Mesenchymal stem cell (in vitro differentiated cells and primary cell): ENCODE measurements around the gene RNF168.
A peak's percentile ranks its signal among the peaks of the same experiment; 100 is the strongest.
"Not testable (repeated sequence)": the region's sequence is repeated elsewhere in the genome, so short reads cannot be mapped to it uniquely, and the experiment has no call there.

ENCODE experiments used
- DNase-seq: peaks from one replicate; pipeline ENCODE4 v3.0.0-alpha.2; 2013
- H2AFZ ChIP-seq: one replicate; pipeline ENCODE4 v1.6.1; 2013; ENCODE audit warnings: low read depth, mild to moderate bottlenecking, control low read depth, inconsistent platforms, low read length, moderate library complexity
- H2AK5ac ChIP-seq: 2 replicates; pipeline ENCODE4 v1.6.1; 2013; ENCODE audit warnings: low read length, moderate library complexity, mild to moderate bottlenecking, inconsistent platforms; ENCODE audit not compliant: severe bottlenecking
- H2BK120ac ChIP-seq: one replicate; pipeline ENCODE4 v1.6.1; 2013; ENCODE audit warnings: low read depth, mild to moderate bottlenecking, inconsistent platforms, low read length, moderate library complexity
- H2BK12ac ChIP-seq, 2 experiments: one replicate each; pipeline ENCODE4 v1.6.1; 2013; ENCODE audit warnings: inconsistent platforms in 2 of 2, low read length in 2 of 2, mild to moderate bottlenecking in 2 of 2, moderate library complexity in 2 of 2, control low read depth in 1 of 2
- H2BK15ac ChIP-seq: one replicate; pipeline ENCODE4 v1.6.1; 2013; ENCODE audit warnings: mild to moderate bottlenecking, low read depth, inconsistent platforms; ENCODE audit not compliant: poor library complexity, severe bottlenecking
- H2BK5ac ChIP-seq: 2 replicates; pipeline ENCODE4 v1.6.1; 2013; ENCODE audit warnings: low read depth, mild to moderate bottlenecking, low read length, control low read depth, inconsistent platforms; ENCODE audit not compliant: poor library complexity, severe bottlenecking
- H3K14ac ChIP-seq, 2 experiments: one replicate each; pipeline ENCODE4 v1.6.1; 2013; ENCODE audit warnings: inconsistent platforms in 2 of 2, low read length in 2 of 2, control low read depth in 1 of 2, mild to moderate bottlenecking in 1 of 2, moderate library complexity in 1 of 2
- H3K18ac ChIP-seq, 2 experiments: one replicate each; pipeline ENCODE4 v1.6.1; 2013; ENCODE audit warnings: inconsistent platforms in 2 of 2, low read length in 2 of 2, control low read depth in 1 of 2, low read depth in 1 of 2, mild to moderate bottlenecking in 1 of 2
- H3K23ac ChIP-seq, 2 experiments: one replicate each; pipeline ENCODE4 v1.6.1; 2013; ENCODE audit warnings: inconsistent platforms in 2 of 2, low read length in 2 of 2, mild to moderate bottlenecking in 2 of 2, moderate library complexity in 2 of 2, control low read depth in 1 of 2
- H3K27ac ChIP-seq: 2 replicates; pipeline ENCODE4 v1.5.1; 2013; ENCODE audit warnings: mild to moderate bottlenecking, moderate library complexity, low read length, control low read depth, inconsistent platforms; ENCODE audit not compliant: poor library complexity, severe bottlenecking
- H3K27me3 ChIP-seq, 2 experiments: 2 replicates each; pipeline versions ENCODE4 v1.6.1 to v1.7.0; 2013; ENCODE audit warnings: low read length in 2 of 2, mild to moderate bottlenecking in 2 of 2, moderate library complexity in 2 of 2, control low read depth in 1 of 2, inconsistent platforms in 1 of 2; ENCODE audit not compliant: control insufficient read depth in 1 of 2, insufficient read depth in 1 of 2
- H3K36me3 ChIP-seq, 2 experiments: 2 replicates each; pipeline versions ENCODE4 v1.6.1 to v1.7.0; 2013; ENCODE audit warnings: low read length in 2 of 2, control low read depth in 1 of 2, inconsistent platforms in 1 of 2, low read depth in 1 of 2, mild to moderate bottlenecking in 1 of 2; ENCODE audit not compliant: insufficient read depth in 2 of 2, control insufficient read depth in 1 of 2
- H3K4ac ChIP-seq, 2 experiments: one replicate each; pipeline ENCODE4 v1.6.1; 2013; ENCODE audit warnings: inconsistent platforms in 2 of 2, low read length in 2 of 2, mild to moderate bottlenecking in 2 of 2, moderate library complexity in 2 of 2, control low read depth in 1 of 2, low read depth in 1 of 2
- H3K4me1 ChIP-seq: 2 replicates; pipeline ENCODE4 v1.6.1; 2013; ENCODE audit warnings: low read depth, low read length, control low read depth; ENCODE audit not compliant: control insufficient read depth, insufficient read depth
- H3K4me2 ChIP-seq: 2 replicates; pipeline ENCODE4 v1.6.1; 2013; ENCODE audit warnings: low read length, mild to moderate bottlenecking, inconsistent platforms; ENCODE audit not compliant: poor library complexity, severe bottlenecking
- H3K4me3 ChIP-seq, 2 experiments: 2 replicates each; pipeline versions ENCODE4 v1.5.1 to v1.7.0; 2013; ENCODE audit warnings: low read length in 2 of 2, mild to moderate bottlenecking in 2 of 2, control low read depth in 1 of 2, low read depth in 1 of 2; ENCODE audit not compliant: insufficient read depth in 1 of 2
- H3K79me1 ChIP-seq: replicated peaks from 2 replicates; pipeline ENCODE4 v1.6.1; 2013; ENCODE audit warnings: mild to moderate bottlenecking, control low read depth, low read length, inconsistent platforms; ENCODE audit not compliant: poor library complexity, severe bottlenecking
- H3K9ac ChIP-seq: 2 replicates; pipeline ENCODE4 v1.7.0; 2013; ENCODE audit warnings: mild to moderate bottlenecking, low read length, moderate library complexity
- H3K9me3 ChIP-seq: 2 replicates; pipeline ENCODE4 v1.7.0; 2013; ENCODE audit warnings: mild to moderate bottlenecking, low read length; ENCODE audit not compliant: control insufficient read depth
- H4K8ac ChIP-seq: one replicate; pipeline ENCODE4 v1.6.1; 2013; ENCODE audit warnings: inconsistent platforms, mild to moderate bottlenecking, low read length, moderate library complexity
- H4K91ac ChIP-seq: one replicate; pipeline ENCODE4 v1.6.1; 2013; ENCODE audit warnings: mild to moderate bottlenecking, low read length, inconsistent platforms
- WGBS: methylation state at CpG from one replicate; pipeline ENCODE4 v1.1.7; 2013; ENCODE audit warnings: mixed read lengths; 5-methylcytosine and 5-hydroxymethylcytosine counted together

The RNF168 gene

GRCh38 chr3:196511646-196512425 is 8.3 kb upstream of the RNF168 start:
- not testable (repeated sequence) for H4K91ac ChIP-seq, H3K79me1 ChIP-seq, H2BK15ac ChIP-seq, H2BK12ac ChIP-seq, H4K8ac ChIP-seq, H3K4me2 ChIP-seq, H3K27me3 ChIP-seq, H3K36me3 ChIP-seq, H2AFZ ChIP-seq, H3K4ac ChIP-seq, H3K14ac ChIP-seq, H3K27ac ChIP-seq, H3K4me1 ChIP-seq, H3K4me3 ChIP-seq, H3K18ac ChIP-seq, H3K23ac ChIP-seq, H3K9ac ChIP-seq, H2BK120ac ChIP-seq, DNase-seq, H2BK5ac ChIP-seq, H3K9me3 ChIP-seq, H2AK5ac ChIP-seq
- 95% methylated on average over 13 of the region's 15 CpGs for WGBS

GRCh38 chr3:196511108-196511507 is 7.5 kb upstream of the RNF168 start:
- not testable (repeated sequence) for H2AK5ac ChIP-seq, H3K9me3 ChIP-seq, H2BK5ac ChIP-seq, H3K18ac ChIP-seq, H2BK120ac ChIP-seq, H3K14ac ChIP-seq, H3K27ac ChIP-seq, H3K4ac ChIP-seq, H3K4me1 ChIP-seq, H3K4me2 ChIP-seq, H3K23ac ChIP-seq, H4K91ac ChIP-seq, H3K27me3 ChIP-seq, H2AFZ ChIP-seq, H4K8ac ChIP-seq, H3K79me1 ChIP-seq, H2BK12ac ChIP-seq, H3K4me3 ChIP-seq, H3K36me3 ChIP-seq, H3K9ac ChIP-seq, DNase-seq, H2BK15ac ChIP-seq
- WGBS: 95% methylated on average over 1 of the region's 1 CpG

- no peak overlapping the region for H4K91ac ChIP-seq
- no peaks in the 10 kb centered on the region for H3K79me1 ChIP-seq
- no peak overlapping the region for H2BK15ac ChIP-seq
- no peak overlapping the region for H2BK120ac ChIP-seq
- WGBS: 84% methylated on average over 8 of the region's 8 CpGs
- no peak overlapping the region for H2BK5ac ChIP-seq
- H3K14ac ChIP-seq: no peak overlapping the region
- H3K27me3 ChIP-seq: no peaks in the 10 kb centered on the region
- no peak overlapping the region for H2AK5ac ChIP-seq
- H3K4ac ChIP-seq: no peak overlapping the region
- DNase-seq: no peak
- H2BK12ac ChIP-seq: no peak overlapping the region
- no peaks in the 10 kb centered on the region for H3K9me3 ChIP-seq
- no peak overlapping the region for H3K27ac ChIP-seq
- no peak overlapping the region for H4K8ac ChIP-seq
- no peak overlapping the region for H3K9ac ChIP-seq
- no peak overlapping the region for H3K4me3 ChIP-seq
- H2AFZ ChIP-seq: no peak overlapping the region
- no peak overlapping the region for H3K4me2 ChIP-seq
- H3K18ac ChIP-seq: no peak overlapping the region
- peaks cover 2% of the 10 kb centered on the region for H3K4me1 ChIP-seq
- H3K23ac ChIP-seq: no peak overlapping the region
- no peaks in the 10 kb centered on the region for H3K36me3 ChIP-seq
These were observed 3.1 kb upstream of the RNF168 start for GRCh38 chr3:196506687-196507086.

- no peaks in the 10 kb centered on the region for H3K79me1 ChIP-seq
- H3K27me3 ChIP-seq: no peaks in the 10 kb centered on the region
- peaks cover 0 to 6% of the 10 kb centered on the region in 2 experiments for H3K36me3 ChIP-seq
- H3K4me1 ChIP-seq: peaks cover 2% of the 10 kb centered on the region
- 94% methylated on average over 6 of the region's 6 CpGs for WGBS
- no peaks in the 10 kb centered on the region for H3K9me3 ChIP-seq
- H2BK15ac ChIP-seq: no peak overlapping the region
- peak overlapping the region; percentile 95 for H3K9ac ChIP-seq
- H2BK120ac ChIP-seq: peak overlapping the region; percentile 61
- H3K23ac ChIP-seq: no peak overlapping the region
- H3K18ac ChIP-seq: peak overlapping the region; percentile 43 to 51
- H2BK5ac ChIP-seq: no peak overlapping the region
- H3K4ac ChIP-seq: peak overlapping the region in 1 of 2 experiments; percentile 7
- H3K4me3 ChIP-seq: peak overlapping the region in 1 of 2 experiments; percentile 71
- no peak overlapping the region for H3K27ac ChIP-seq
- no peak overlapping the region for H4K91ac ChIP-seq
- H2BK12ac ChIP-seq: peak overlapping the region in 1 of 2 experiments; percentile 77
- DNase-seq: no peak
- H2AFZ ChIP-seq: no peak overlapping the region
- no peak overlapping the region for H3K4me2 ChIP-seq
- H3K14ac ChIP-seq: no peak overlapping the region
- no peak overlapping the region for H4K8ac ChIP-seq
- peak overlapping the region; percentile 88 for H2AK5ac ChIP-seq
These were observed 988 bp upstream of the RNF168 start for GRCh38 chr3:196504556-196504955.
